ENCODE measurements around the gene ATRIP.

ATRIP gene

DNA sequence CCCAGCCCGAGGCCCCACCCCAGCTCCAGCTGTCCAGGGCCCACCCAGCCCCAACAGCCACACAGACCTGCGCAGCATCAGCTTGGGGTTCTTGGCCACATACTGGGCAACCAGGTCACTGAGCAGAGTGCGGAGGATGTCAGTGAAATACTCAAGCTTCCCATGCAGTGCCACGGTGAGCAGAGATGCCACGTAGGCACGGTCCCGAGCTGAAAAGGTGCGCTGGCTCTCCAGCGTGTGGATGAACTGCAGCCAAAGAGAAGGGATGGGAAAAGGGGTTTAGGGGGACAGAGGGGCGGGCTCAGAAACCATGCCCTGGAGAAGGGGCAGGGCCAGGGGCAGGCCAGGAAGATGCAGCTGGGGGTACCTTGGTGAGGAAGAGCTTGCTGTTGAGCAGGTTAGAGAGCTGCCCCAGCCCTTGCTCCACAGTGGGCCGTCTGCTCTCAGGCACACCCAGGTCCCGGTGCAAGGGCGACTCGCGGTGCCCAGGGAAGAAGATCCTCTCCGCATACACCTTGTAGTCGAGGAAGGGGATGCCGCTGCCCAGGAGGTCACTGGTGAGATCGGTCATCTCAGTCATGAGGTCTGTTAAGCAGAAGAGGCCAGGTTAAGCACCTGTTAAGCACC, 34.0 kb upstream of the ATRIP start:
- Histone ChIP-seq H3K36me3 (ENCODE audit: control insufficient read depth in 1 of 2, insufficient read depth in 2 of 2, low read length in 2 of 2) (peaks cover 91 to 92% of the 10 kb centered on the region in 2 experiments), H3K4me1 (ENCODE audit: control insufficient read depth in 1 of 2, insufficient read depth in 2 of 2, low read length in 2 of 2) (no peaks in the 10 kb centered on the region), H2AFZ (ENCODE audit: insufficient read depth, low read length, poor library complexity) (no peak overlapping the region), H2BK5ac (ENCODE audit: low read depth, low read length, poor library complexity) (no peak overlapping the region), H3K79me1 (ENCODE audit: low read length) (no peaks in the 10 kb centered on the region), H3K18ac (ENCODE audit: low read length) (no peak overlapping the region), H3K9ac (ENCODE audit: low read length) (no peak overlapping the region), H3K4ac (ENCODE audit: low read depth, low read length) (no peak overlapping the region), H3K14ac (ENCODE audit: low read length) (no peak overlapping the region), H4K12ac (ENCODE audit: low read depth, low read length) (no peak overlapping the region), H2AK5ac (ENCODE audit: low read length) (no peak overlapping the region), H3K4me2 (ENCODE audit: low read length) (no peak overlapping the region), H3K27ac (ENCODE audit: low read depth, low read length) (no peak overlapping the region), H3K27me3 (ENCODE audit: insufficient read depth, low read length) (no peaks in the 10 kb centered on the region), H3K9me3 (ENCODE audit: insufficient read depth, low read depth, low read length) (peaks cover 2% of the 10 kb centered on the region), H3K23ac (ENCODE audit: low read length) (no peak overlapping the region), H4K8ac (ENCODE audit: low read depth, low read length) (no peak overlapping the region), H2BK12ac (ENCODE audit: low read length) (no peak overlapping the region), H3K4me3 (ENCODE audit: low read depth, low read length) (no peak overlapping the region), H3K79me2 (ENCODE audit: control insufficient read depth, insufficient read depth, low read length, poor library complexity) (no peaks in the 10 kb centered on the region), H4K91ac (ENCODE audit: low read depth, low read length) (no peak overlapping the region), H2BK120ac (ENCODE audit: insufficient read depth, low read length, poor library complexity) (no peak overlapping the region)
- no peak for DNase-seq
- WGBS (ENCODE audit: extremely low coverage, insufficient coverage, insufficient read length): no CpG with 5 or more reads among the region's 19 CpGs

GRCh38 chr3:48413086-48413485, 33.5 kb upstream of the ATRIP start:
- Histone ChIP-seq H3K4me1 (ENCODE audit: control insufficient read depth in 1 of 2, insufficient read depth in 2 of 2, low read length in 2 of 2) (no peaks in the 10 kb centered on the region), H3K18ac (ENCODE audit: low read length) (no peak overlapping the region), H3K27ac (ENCODE audit: low read depth, low read length) (no peak overlapping the region), H2BK120ac (ENCODE audit: insufficient read depth, low read length, poor library complexity) (no peak overlapping the region), H3K36me3 (ENCODE audit: control insufficient read depth in 1 of 2, insufficient read depth in 2 of 2, low read length in 2 of 2) (peaks cover 94 to 95% of the 10 kb centered on the region in 2 experiments), H3K27me3 (ENCODE audit: insufficient read depth, low read length) (no peaks in the 10 kb centered on the region), H3K23ac (ENCODE audit: low read length) (no peak overlapping the region), H3K4me3 (ENCODE audit: low read depth, low read length) (no peak overlapping the region), H3K4ac (ENCODE audit: low read depth, low read length) (no peak overlapping the region), H2BK12ac (ENCODE audit: low read length) (no peak overlapping the region), H3K4me2 (ENCODE audit: low read length) (no peak overlapping the region), H3K9me3 (ENCODE audit: insufficient read depth, low read depth, low read length) (peaks cover 2% of the 10 kb centered on the region), H3K9ac (ENCODE audit: low read length) (no peak overlapping the region), H3K14ac (ENCODE audit: low read length) (no peak overlapping the region), H4K8ac (ENCODE audit: low read depth, low read length) (no peak overlapping the region), H4K12ac (ENCODE audit: low read depth, low read length) (no peak overlapping the region), H2BK5ac (ENCODE audit: low read depth, low read length, poor library complexity) (no peak overlapping the region), H2AK5ac (ENCODE audit: low read length) (no peak overlapping the region), H4K91ac (ENCODE audit: low read depth, low read length) (no peak overlapping the region), H3K79me1 (ENCODE audit: low read length) (no peaks in the 10 kb centered on the region), H3K79me2 (ENCODE audit: control insufficient read depth, insufficient read depth, low read length, poor library complexity) (no peaks in the 10 kb centered on the region), H2AFZ (ENCODE audit: insufficient read depth, low read length, poor library complexity) (no peak overlapping the region)
- DNase-seq: no peak
- no CpG with 5 or more reads among the region's 8 CpGs for whole genome bisulfite sequencing (ENCODE audit: extremely low coverage, insufficient coverage, insufficient read length)

- Histone ChIP-seq H2AFZ (ENCODE audit: insufficient read depth, low read length, poor library complexity) (no peak overlapping the region), H3K79me2 (ENCODE audit: control insufficient read depth, insufficient read depth, low read length, poor library complexity) (no peaks in the 10 kb centered on the region), H3K4me3 (ENCODE audit: low read depth, low read length) (no peak overlapping the region), H2BK5ac (ENCODE audit: low read depth, low read length, poor library complexity) (no peak overlapping the region), H3K4me1 (ENCODE audit: control insufficient read depth in 1 of 2, insufficient read depth in 2 of 2, low read length in 2 of 2) (no peaks in the 10 kb centered on the region), H3K36me3 (ENCODE audit: control insufficient read depth in 1 of 2, insufficient read depth in 2 of 2, low read length in 2 of 2) (peaks cover 94 to 95% of the 10 kb centered on the region in 2 experiments), H3K18ac (ENCODE audit: low read length) (no peak overlapping the region), H3K4ac (ENCODE audit: low read depth, low read length) (no peak overlapping the region), H3K9ac (ENCODE audit: low read length) (no peak overlapping the region), H3K79me1 (ENCODE audit: low read length) (no peaks in the 10 kb centered on the region), H2BK12ac (ENCODE audit: low read length) (no peak overlapping the region), H2AK5ac (ENCODE audit: low read length) (no peak overlapping the region), H3K27me3 (ENCODE audit: insufficient read depth, low read length) (no peaks in the 10 kb centered on the region), H2BK120ac (ENCODE audit: insufficient read depth, low read length, poor library complexity) (no peak overlapping the region), H4K8ac (ENCODE audit: low read depth, low read length) (no peak overlapping the region), H4K12ac (ENCODE audit: low read depth, low read length) (no peak overlapping the region), H3K23ac (ENCODE audit: low read length) (no peak overlapping the region), H3K9me3 (ENCODE audit: insufficient read depth, low read depth, low read length) (peaks cover 2% of the 10 kb centered on the region), H3K27ac (ENCODE audit: low read depth, low read length) (no peak overlapping the region), H3K14ac (ENCODE audit: low read length) (no peak overlapping the region), H3K4me2 (ENCODE audit: low read length) (no peak overlapping the region), H4K91ac (ENCODE audit: low read depth, low read length) (no peak overlapping the region)
- DNase-seq: no peak
- WGBS (ENCODE audit: extremely low coverage, insufficient coverage, insufficient read length): no CpG with 5 or more reads among the region's 14 CpGs
These were observed 32.9 kb upstream of the ATRIP start for GRCh38 chr3:48413611-48414010.

DNA sequence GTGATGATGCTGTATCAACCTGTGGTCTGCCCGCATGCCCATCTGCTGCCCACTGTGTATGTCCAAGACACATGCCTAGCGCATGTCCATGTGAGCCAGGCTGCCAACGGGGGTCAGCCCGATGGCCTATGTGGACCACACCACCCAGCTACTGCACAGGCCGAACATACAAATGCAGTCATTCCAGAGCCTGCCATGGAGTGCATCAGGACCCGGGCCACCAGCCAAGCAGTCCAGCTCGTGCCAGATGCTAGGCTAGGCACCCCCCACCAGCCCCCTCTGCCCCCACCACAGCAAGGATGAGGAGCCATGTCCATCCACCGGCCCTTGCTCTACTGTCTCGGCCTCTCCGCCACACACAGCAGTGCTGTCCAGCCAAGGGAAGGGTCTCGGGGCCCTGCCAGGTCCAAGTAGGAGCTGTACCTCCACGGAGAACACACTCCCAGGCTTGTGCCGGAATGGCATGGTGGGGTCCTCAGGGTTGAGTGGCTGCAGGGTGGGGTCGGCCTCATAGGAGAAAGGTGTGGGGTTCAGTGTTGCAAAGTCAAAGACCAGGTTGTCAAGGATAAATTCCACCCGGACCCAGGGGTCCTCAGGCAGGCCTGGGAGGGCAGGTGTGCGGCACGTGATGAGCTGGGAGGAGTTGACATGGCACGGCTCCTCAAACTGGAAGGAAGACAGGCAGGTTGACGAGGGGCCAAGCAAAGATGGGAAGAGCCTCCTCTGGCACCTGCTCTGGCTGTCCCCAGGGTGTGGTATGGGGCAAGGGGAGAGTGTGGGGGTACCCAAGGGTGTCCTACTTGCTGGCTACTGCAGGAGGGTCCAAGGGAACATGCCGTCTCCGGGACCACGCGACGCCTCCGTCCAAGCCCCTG, 31.9 kb upstream of the ATRIP start:
- Histone ChIP-seq H3K4me3 (ENCODE audit: low read depth, low read length) (no peak overlapping the region), H2BK120ac (ENCODE audit: insufficient read depth, low read length, poor library complexity) (no peak overlapping the region), H2AFZ (ENCODE audit: insufficient read depth, low read length, poor library complexity) (no peak overlapping the region), H3K23ac (ENCODE audit: low read length) (no peak overlapping the region), H2AK5ac (ENCODE audit: low read length) (no peak overlapping the region), H3K27ac (ENCODE audit: low read depth, low read length) (no peak overlapping the region), H3K9ac (ENCODE audit: low read length) (no peak overlapping the region), H4K8ac (ENCODE audit: low read depth, low read length) (no peak overlapping the region), H3K14ac (ENCODE audit: low read length) (no peak overlapping the region), H3K79me1 (ENCODE audit: low read length) (no peaks in the 10 kb centered on the region), H2BK12ac (ENCODE audit: low read length) (no peak overlapping the region), H3K79me2 (ENCODE audit: control insufficient read depth, insufficient read depth, low read length, poor library complexity) (no peaks in the 10 kb centered on the region), H3K27me3 (ENCODE audit: insufficient read depth, low read length) (no peaks in the 10 kb centered on the region), H3K4me2 (ENCODE audit: low read length) (no peak overlapping the region), H3K9me3 (ENCODE audit: insufficient read depth, low read depth, low read length) (peaks cover 4% of the 10 kb centered on the region), H4K91ac (ENCODE audit: low read depth, low read length) (no peak overlapping the region), H3K18ac (ENCODE audit: low read length) (no peak overlapping the region), H2BK5ac (ENCODE audit: low read depth, low read length, poor library complexity) (no peak overlapping the region), H3K4me1 (ENCODE audit: control insufficient read depth in 1 of 2, insufficient read depth in 2 of 2, low read length in 2 of 2) (no peaks in the 10 kb centered on the region), H4K12ac (ENCODE audit: low read depth, low read length) (no peak overlapping the region), H3K4ac (ENCODE audit: low read depth, low read length) (no peak overlapping the region), H3K36me3 (ENCODE audit: control insufficient read depth in 1 of 2, insufficient read depth in 2 of 2, low read length in 2 of 2) (peaks cover 94 to 95% of the 10 kb centered on the region in 2 experiments)
- no CpG with 5 or more reads among the region's 25 CpGs for WGBS (ENCODE audit: extremely low coverage, insufficient coverage, insufficient read length)
- DNase-seq: no peak

Measured in trophoblast cell (in vitro differentiated cells and primary cell).